GM15510 (cell line): ENCODE data around the gene VSIG10.

Experiments
- POLR2A ChIP-seq: IDR thresholded peaks from 3 replicates; pipeline ENCODE4 v1.6.1; 2011; ENCODE audit warnings: borderline replicate concordance; ENCODE audit not compliant: insufficient read length; ENCODE audit errors: extremely low read depth

VSIG10 gene

GRCh38 chr12:118125743-118126118 is 21.9 kb upstream of the VSIG10 start:
- no peak for TF ChIP-seq POLR2A

GRCh38 chr12:118124333-118124874 is 20.6 kb upstream of the VSIG10 start:
- TF ChIP-seq POLR2A, result no peak

- TF ChIP-seq POLR2A, result no peak
Measured at GRCh38 chr12:118122264-118122663, 18.5 kb upstream of the VSIG10 start.

GRCh38 chr12:118120579-118121363 is 17.0 kb upstream of the VSIG10 start:
- no peak for TF ChIP-seq POLR2A

- TF ChIP-seq POLR2A, result no peak
Measured at GRCh38 chr12:118119449-118119879, 15.7 kb upstream of the VSIG10 start.

GRCh38 chr12:118109088-118109487 is 5.3 kb upstream of the VSIG10 start:
- TF ChIP-seq POLR2A, result no peak

GRCh38 chr12:118107694-118108093 is 3.9 kb upstream of the VSIG10 start:
- no peak for TF ChIP-seq POLR2A

- no peak for TF ChIP-seq POLR2A
Measured at GRCh38 chr12:118107011-118107410, 3.2 kb upstream of the VSIG10 start.

- TF ChIP-seq POLR2A, result no peak
Measured at GRCh38 chr12:118103201-118103600, 610 bp downstream of the VSIG10 start.

- TF ChIP-seq POLR2A, result no peak
Measured at GRCh38 chr12:118102609-118103008, 1.2 kb downstream of the VSIG10 start.

GRCh38 chr12:118102070-118102469 is 1.7 kb downstream of the VSIG10 start:
- TF ChIP-seq POLR2A, result no peak

GRCh38 chr12:118101051-118101450 is 2.8 kb downstream of the VSIG10 start:
- TF ChIP-seq POLR2A, result no peak

GRCh38 chr12:118098911-118099671 is 4.7 kb downstream of the VSIG10 start:
- TF ChIP-seq POLR2A, result no peak

GRCh38 chr12:118098401-118098800 is 5.4 kb downstream of the VSIG10 start:
- TF ChIP-seq POLR2A, result no peak

GRCh38 chr12:118094039-118094438 is 9.8 kb downstream of the VSIG10 start:
- TF ChIP-seq POLR2A, result no peak
